K562 (cell line): ENCODE results near the gene BEST3. TPM values are rescaled to one million over a fixed set of nuclear protein-coding genes. Genes with fewer than 3 reads are reported as not detected.

Experiments used
- ELF1 ChIP-seq: fragments of 200-800 bp; sonication (Bioruptor generic); IDR thresholded peaks from 2 replicates; pipeline ENCODE4 v1.6.1; 2016; ENCODE audit warnings: missing genetic modification characterization, missing compliant biosample characterization
- ETV1 ChIP-seq: fragments of 450-650 bp; conservative IDR thresholded peaks from 2 replicates; pipeline ENCODE4 v1.6.1; 2016; ENCODE audit warnings: missing genetic modification characterization, control low read depth, low read depth, missing compliant biosample characterization
- KLF13 ChIP-seq: fragments of 450-650 bp; IDR thresholded peaks from 2 replicates; pipeline ENCODE4 v1.6.1; 2016; ENCODE audit warnings: missing genetic modification characterization, low read depth, mild to moderate bottlenecking, missing compliant biosample characterization, moderate library complexity, borderline replicate concordance
- NR3C1 ChIP-seq: sonication (generic); formaldehyde crosslinking; IDR thresholded peaks from 2 replicates; pipeline ENCODE4 v1.8.1; 2022; ENCODE audit warnings: missing genetic modification reagents
- POU5F1 ChIP-seq: fragments of 150-350 bp; IDR thresholded peaks from 2 replicates; pipeline ENCODE4 v1.6.1; 2014; ENCODE audit warnings: borderline replicate concordance, low read length, low read depth, mild to moderate bottlenecking; ENCODE audit not compliant: partially characterized antibody
- PREB ChIP-seq: sonication (generic); formaldehyde crosslinking; IDR thresholded peaks from 2 replicates; pipeline ENCODE4 v1.8.1; 2023; ENCODE audit warnings: mild to moderate bottlenecking, missing genetic modification reagents
- RCOR1 ChIP-seq, 2 experiments: IDR thresholded peaks; 2 replicates each; pipeline ENCODE4 v1.6.1; 2012; ENCODE audit warnings: low read depth in 2 of 2, low read length in 2 of 2, borderline replicate concordance in 1 of 2, improper control_type of control experiment in 1 of 2
- SREBF1 ChIP-seq: fragments of 150-350 bp; IDR thresholded peaks from 2 replicates; pipeline ENCODE4 v1.6.1; 2014; ENCODE audit warnings: antibody characterized with exemption, low read depth, low read length, borderline replicate concordance
- TFE3 ChIP-seq: fragments of 450-650 bp; formaldehyde crosslinking; IDR thresholded peaks from 2 replicates; pipeline ENCODE4 v1.4.0; 2020; ENCODE audit warnings: mild to moderate bottlenecking, mixed read lengths
- ZFP1 ChIP-seq: fragments of 450-650 bp; formaldehyde crosslinking; IDR thresholded peaks from 2 replicates; pipeline ENCODE4 v1.4.0; 2020; ENCODE audit warnings: mild to moderate bottlenecking, mixed read lengths
- ZNF124 ChIP-seq: sonication (generic); formaldehyde crosslinking; IDR thresholded peaks from 2 replicates; pipeline ENCODE4 v1.8.1; 2022; ENCODE audit warnings: missing genetic modification reagents
- ZNF431 ChIP-seq: sonication (generic); formaldehyde crosslinking; IDR thresholded peaks from 2 replicates; pipeline ENCODE4 v1.8.0; 2022; ENCODE audit warnings: mild to moderate bottlenecking, missing genetic modification reagents
- ZNF583 ChIP-seq: fragments of 250-450 bp; sonication (Bioruptor Pico); IDR thresholded peaks from 2 replicates; pipeline ENCODE4 v1.4.0; 2020
- polyA plus RNA-seq, 8 experiments: library from polyadenylated mRNA; depleted of rRNA in 4 of 8; stranded (reverse) in 5 of 8; unstranded in 3 of 8; fragments of >200 nt; fragmentation: Nextera tagmentation in 2 of 8; fragmentation: Illumina TruSeq in 1 of 8; extraction: Ambion mirVana in 2 of 8; extraction: Trizol in 1 of 8; gene quantifications; 2 replicates each; pipeline versions ENCODE4 v1.2.1 to v1.2.3, GENCODE V29; 2011 to 2014; ENCODE audit warnings: inconsistent platforms in 1 of 8, missing spikeins in 1 of 8
- total RNA-seq, 7 experiments: library from RNA; depleted of rRNA in 6 of 7; stranded (reverse); fragments of >200 nt in 6 of 7; fragmentation: Illumina TruSeq in 2 of 7; extraction: Trizol in 2 of 7; gene quantifications; 2 replicates each; pipeline versions ENCODE4 v1.2.1 to v1.2.3, GENCODE V29; 2011 to 2021; ENCODE audit warnings: low replicate concordance in 1 of 7
- TF ChIP-seq, protein P1 (sequence below): sonication (generic); formaldehyde crosslinking; IDR thresholded peaks from 2 replicates; pipeline ENCODE4 v1.8.0; 2023; ENCODE audit warnings: missing genetic modification reagents, mild to moderate bottlenecking, borderline replicate concordance
- TF ChIP-seq, protein P2 (sequence below): fragments of 250-450 bp; sonication (Bioruptor Pico); IDR thresholded peaks from 2 replicates; pipeline ENCODE4 v1.4.0; 2020; ENCODE audit warnings: mild to moderate bottlenecking, moderate library complexity
- TF ChIP-seq, protein P3 (sequence below): fragments of 200-800 bp; sonication (Bioruptor generic); IDR thresholded peaks from 2 replicates; pipeline ENCODE4 v1.6.1; 2017; ENCODE audit warnings: missing genetic modification characterization, missing compliant biosample characterization

Gene BEST3
- total and polyA plus RNA-seq, 9 of the 15 experiments (the other 6 are each of a cell fraction or from before 2014, with no cell fraction given), result 0.15 TPM; not detected in 8

GRCh38 chr12:69639400-69640016 is 59.6 kb downstream of the BEST3 start (continued):
- no peak for TF ChIP-seq POU5F1
- TF ChIP-seq SREBF1, result no peak
- no peak for TF ChIP-seq TFE3 (CRISPR knock-in tag)
- TF ChIP-seq, protein P1, sequence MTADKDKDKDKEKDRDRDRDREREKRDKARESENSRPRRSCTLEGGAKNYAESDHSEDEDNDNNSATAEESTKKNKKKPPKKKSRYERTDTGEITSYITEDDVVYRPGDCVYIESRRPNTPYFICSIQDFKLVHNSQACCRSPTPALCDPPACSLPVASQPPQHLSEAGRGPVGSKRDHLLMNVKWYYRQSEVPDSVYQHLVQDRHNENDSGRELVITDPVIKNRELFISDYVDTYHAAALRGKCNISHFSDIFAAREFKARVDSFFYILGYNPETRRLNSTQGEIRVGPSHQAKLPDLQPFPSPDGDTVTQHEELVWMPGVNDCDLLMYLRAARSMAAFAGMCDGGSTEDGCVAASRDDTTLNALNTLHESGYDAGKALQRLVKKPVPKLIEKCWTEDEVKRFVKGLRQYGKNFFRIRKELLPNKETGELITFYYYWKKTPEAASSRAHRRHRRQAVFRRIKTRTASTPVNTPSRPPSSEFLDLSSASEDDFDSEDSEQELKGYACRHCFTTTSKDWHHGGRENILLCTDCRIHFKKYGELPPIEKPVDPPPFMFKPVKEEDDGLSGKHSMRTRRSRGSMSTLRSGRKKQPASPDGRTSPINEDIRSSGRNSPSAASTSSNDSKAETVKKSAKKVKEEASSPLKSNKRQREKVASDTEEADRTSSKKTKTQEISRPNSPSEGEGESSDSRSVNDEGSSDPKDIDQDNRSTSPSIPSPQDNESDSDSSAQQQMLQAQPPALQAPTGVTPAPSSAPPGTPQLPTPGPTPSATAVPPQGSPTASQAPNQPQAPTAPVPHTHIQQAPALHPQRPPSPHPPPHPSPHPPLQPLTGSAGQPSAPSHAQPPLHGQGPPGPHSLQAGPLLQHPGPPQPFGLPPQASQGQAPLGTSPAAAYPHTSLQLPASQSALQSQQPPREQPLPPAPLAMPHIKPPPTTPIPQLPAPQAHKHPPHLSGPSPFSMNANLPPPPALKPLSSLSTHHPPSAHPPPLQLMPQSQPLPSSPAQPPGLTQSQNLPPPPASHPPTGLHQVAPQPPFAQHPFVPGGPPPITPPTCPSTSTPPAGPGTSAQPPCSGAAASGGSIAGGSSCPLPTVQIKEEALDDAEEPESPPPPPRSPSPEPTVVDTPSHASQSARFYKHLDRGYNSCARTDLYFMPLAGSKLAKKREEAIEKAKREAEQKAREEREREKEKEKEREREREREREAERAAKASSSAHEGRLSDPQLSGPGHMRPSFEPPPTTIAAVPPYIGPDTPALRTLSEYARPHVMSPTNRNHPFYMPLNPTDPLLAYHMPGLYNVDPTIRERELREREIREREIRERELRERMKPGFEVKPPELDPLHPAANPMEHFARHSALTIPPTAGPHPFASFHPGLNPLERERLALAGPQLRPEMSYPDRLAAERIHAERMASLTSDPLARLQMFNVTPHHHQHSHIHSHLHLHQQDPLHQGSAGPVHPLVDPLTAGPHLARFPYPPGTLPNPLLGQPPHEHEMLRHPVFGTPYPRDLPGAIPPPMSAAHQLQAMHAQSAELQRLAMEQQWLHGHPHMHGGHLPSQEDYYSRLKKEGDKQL, result no peak
- TF ChIP-seq, protein P2, sequence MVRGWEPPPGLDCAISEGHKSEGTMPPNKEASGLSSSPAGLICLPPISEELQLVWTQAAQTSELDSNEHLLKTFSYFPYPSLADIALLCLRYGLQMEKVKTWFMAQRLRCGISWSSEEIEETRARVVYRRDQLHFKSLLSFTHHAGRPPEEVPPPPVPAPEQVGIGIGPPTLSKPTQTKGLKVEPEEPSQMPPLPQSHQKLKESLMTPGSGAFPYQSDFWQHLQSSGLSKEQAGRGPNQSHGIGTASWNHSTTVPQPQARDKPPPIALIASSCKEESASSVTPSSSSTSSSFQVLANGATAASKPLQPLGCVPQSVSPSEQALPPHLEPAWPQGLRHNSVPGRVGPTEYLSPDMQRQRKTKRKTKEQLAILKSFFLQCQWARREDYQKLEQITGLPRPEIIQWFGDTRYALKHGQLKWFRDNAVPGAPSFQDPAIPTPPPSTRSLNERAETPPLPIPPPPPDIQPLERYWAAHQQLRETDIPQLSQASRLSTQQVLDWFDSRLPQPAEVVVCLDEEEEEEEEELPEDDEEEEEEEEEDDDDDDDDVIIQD (CRISPR knock-in tag), result no peak
- no peak for TF ChIP-seq ZFP1 (CRISPR knock-in tag)
- no peak for TF ChIP-seq PREB
- TF ChIP-seq ELF1 (tag), result no peak
- TF ChIP-seq, protein P3, sequence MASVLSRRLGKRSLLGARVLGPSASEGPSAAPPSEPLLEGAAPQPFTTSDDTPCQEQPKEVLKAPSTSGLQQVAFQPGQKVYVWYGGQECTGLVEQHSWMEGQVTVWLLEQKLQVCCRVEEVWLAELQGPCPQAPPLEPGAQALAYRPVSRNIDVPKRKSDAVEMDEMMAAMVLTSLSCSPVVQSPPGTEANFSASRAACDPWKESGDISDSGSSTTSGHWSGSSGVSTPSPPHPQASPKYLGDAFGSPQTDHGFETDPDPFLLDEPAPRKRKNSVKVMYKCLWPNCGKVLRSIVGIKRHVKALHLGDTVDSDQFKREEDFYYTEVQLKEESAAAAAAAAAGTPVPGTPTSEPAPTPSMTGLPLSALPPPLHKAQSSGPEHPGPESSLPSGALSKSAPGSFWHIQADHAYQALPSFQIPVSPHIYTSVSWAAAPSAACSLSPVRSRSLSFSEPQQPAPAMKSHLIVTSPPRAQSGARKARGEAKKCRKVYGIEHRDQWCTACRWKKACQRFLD (CRISPR knock-in tag), result no peak
- no peak for TF ChIP-seq NR3C1 (CRISPR knock-in tag)
- TF ChIP-seq RCOR1 (IDR thresholded peaks at IDR 0.05; ENCODE audit: borderline replicate concordance in 1 of 2, low read depth in 2 of 2, low read length in 2 of 2), result peak in 1 of 2 experiments; percentile 46; a peak in 1 of 4 replicates
- TF ChIP-seq ZNF431 (CRISPR knock-in tag), result no peak
- TF ChIP-seq KLF13 (tag), result no peak
- TF ChIP-seq ZNF583 (CRISPR knock-in tag), result no peak
- no peak for TF ChIP-seq ZNF124 (CRISPR knock-in tag)
- TF ChIP-seq ETV1 (tag), result no peak
